AG04450 (cell line): ENCODE data around the gene CADM1. TPM values are rescaled to one million over a fixed set of nuclear protein-coding genes. Genes with fewer than 3 reads are reported as not detected.

Source experiments
- CTCF ChIA-PET: fragments of 300-600, 350-600 bp; formaldehyde crosslinking; extraction: SDS; loops from one replicate; lab custom pipeline; 2022; ENCODE audit warnings: antibody characterized with exemption, inconsistent platforms; lab: Charles Lee
- POLR2A ChIA-PET: fragments of 350-600 bp; formaldehyde crosslinking; extraction: SDS; loops from one replicate; lab custom pipeline; 2021; ENCODE audit warnings: antibody characterized with exemption, inconsistent platforms; lab: Yijun Ruan, JAX
- DNase-seq: peaks from one replicate; pipeline ENCODE4 v3.0.0-alpha.2; 2011; ENCODE audit warnings: low read depth, low spot score
- H3K27ac ChIP-seq: one replicate; pipeline ENCODE4 v1.5.1; 2012; ENCODE audit warnings: low read depth, low read length, control low read depth
- H3K27me3 ChIP-seq: one replicate; pipeline ENCODE4 v1.6.0; 2012; ENCODE audit warnings: low read length; ENCODE audit not compliant: control insufficient read depth, insufficient read depth
- H3K4me3 ChIP-seq: 2 replicates; pipeline ENCODE4 v1.5.1; 2011; ENCODE audit warnings: mild to moderate bottlenecking, low read depth, low read length, control low read depth
- H3K9me3 ChIP-seq: 2 replicates; pipeline ENCODE4 v1.5.1; 2012; ENCODE audit warnings: low read length; ENCODE audit not compliant: control insufficient read depth, insufficient read depth
- polyA plus RNA-seq: library from polyadenylated mRNA; depleted of rRNA; stranded (reverse); fragments of >200 nt; gene quantifications from 2 replicates; pipeline ENCODE4 v1.2.3, GENCODE V29; 2011
- TF ChIP-seq, protein P1 (sequence below): IDR thresholded peaks from 2 replicates; pipeline ENCODE4 v1.5.1; 2011; ENCODE audit warnings: low read depth, low read length, control low read depth, inconsistent platforms

Gene CADM1
- polyA plus RNA-seq, 1 experiment: 70.7 TPM

DNA sequence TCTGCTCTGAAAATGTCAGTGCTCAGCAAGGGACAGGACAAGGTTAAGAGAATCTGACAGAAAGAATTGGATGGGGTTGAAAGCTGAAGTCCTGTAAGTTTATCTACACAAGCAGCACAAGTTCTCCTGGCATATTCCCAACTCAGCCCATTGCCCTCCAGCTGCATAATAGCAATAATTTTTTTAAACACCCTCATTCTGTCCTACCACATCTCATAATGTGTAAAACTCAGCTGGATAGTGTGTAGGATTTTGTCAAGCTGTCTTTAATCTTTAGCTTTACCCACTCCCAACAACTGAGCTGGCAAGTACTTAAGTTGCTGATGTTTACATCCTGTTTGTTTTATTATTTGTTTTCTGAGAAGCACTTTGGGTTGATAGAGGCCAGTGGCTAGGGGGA lies 158.9 kb downstream of the CADM1 start:
- TF ChIP-seq, protein P1, sequence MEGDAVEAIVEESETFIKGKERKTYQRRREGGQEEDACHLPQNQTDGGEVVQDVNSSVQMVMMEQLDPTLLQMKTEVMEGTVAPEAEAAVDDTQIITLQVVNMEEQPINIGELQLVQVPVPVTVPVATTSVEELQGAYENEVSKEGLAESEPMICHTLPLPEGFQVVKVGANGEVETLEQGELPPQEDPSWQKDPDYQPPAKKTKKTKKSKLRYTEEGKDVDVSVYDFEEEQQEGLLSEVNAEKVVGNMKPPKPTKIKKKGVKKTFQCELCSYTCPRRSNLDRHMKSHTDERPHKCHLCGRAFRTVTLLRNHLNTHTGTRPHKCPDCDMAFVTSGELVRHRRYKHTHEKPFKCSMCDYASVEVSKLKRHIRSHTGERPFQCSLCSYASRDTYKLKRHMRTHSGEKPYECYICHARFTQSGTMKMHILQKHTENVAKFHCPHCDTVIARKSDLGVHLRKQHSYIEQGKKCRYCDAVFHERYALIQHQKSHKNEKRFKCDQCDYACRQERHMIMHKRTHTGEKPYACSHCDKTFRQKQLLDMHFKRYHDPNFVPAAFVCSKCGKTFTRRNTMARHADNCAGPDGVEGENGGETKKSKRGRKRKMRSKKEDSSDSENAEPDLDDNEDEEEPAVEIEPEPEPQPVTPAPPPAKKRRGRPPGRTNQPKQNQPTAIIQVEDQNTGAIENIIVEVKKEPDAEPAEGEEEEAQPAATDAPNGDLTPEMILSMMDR: no peak
- ChIA-PET POLR2A (no interaction called here), CTCF (interaction anchor here (1.1 kb wide), 1 partner anchor 11 kb away, joined by 6 read pairs; no protein-coding TSS in a partner anchor)
- H3K27me3 ChIP-seq: no peaks in the 10 kb centered on the region
- no peak overlapping the region for H3K27ac ChIP-seq
- H3K9me3 ChIP-seq: no peaks in the 10 kb centered on the region
- H3K4me3 ChIP-seq: no peak overlapping the region
- DNase-seq: no peak

DNA sequence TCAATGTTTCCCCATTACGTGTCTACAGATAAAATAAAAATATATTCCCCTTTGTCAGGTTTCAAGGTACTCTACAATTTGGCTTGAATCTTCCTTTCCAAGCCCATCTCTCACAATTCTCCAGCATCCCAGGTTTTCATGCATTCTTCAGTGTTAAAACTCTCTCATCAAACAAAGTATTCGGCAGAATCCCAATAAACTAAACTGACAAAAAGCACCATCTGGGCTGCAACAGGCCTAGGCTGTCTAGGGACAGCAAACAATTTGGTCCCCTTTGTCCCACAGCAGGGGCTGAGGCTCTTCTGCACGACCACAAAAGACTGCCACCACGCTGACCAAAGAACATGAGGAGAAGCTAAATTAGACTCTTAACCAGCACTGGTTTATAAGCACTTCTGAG lies 159.4 kb downstream of the CADM1 start:
- ChIA-PET POLR2A (no interaction called here), CTCF (no interaction called here)
- H3K27me3 ChIP-seq: no peaks in the 10 kb centered on the region
- TF ChIP-seq, protein P1: no peak
- no peak overlapping the region for H3K4me3 ChIP-seq
- no peaks in the 10 kb centered on the region for H3K9me3 ChIP-seq
- no peak for DNase-seq
- H3K27ac ChIP-seq: no peak overlapping the region

DNA sequence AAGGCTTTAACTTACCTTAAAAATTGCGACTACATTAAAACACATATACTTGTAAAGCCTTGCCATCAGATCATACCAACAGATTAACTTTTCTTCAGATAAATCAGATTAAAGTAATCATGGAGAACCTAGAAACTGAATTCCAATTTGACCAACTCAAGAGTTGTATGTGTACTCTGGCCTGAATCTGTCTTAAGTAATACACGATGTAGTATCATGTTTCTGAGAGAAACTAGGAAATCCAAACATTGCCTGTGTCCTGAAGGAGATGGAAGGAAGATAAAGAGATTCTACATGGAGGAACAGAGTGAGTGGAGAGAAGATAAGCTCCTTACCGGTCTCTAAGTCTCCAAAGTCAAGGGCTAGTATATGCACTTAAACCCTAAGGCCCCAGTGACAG lies 162.1 kb downstream of the CADM1 start:
- H3K4me3 ChIP-seq: no peak overlapping the region
- no peaks in the 10 kb centered on the region for H3K9me3 ChIP-seq
- no peak overlapping the region for H3K27ac ChIP-seq
- H3K27me3 ChIP-seq: no peaks in the 10 kb centered on the region
- ChIA-PET POLR2A (no interaction called here), CTCF (interaction anchor here (1.0 to 1.6 kb wide), 3 partner anchors 17 to 162 kb away, joined by 3 read pairs; partner anchors contain the start of gene CADM1)
- no peak for DNase-seq
- TF ChIP-seq, protein P1: no peak

DNA sequence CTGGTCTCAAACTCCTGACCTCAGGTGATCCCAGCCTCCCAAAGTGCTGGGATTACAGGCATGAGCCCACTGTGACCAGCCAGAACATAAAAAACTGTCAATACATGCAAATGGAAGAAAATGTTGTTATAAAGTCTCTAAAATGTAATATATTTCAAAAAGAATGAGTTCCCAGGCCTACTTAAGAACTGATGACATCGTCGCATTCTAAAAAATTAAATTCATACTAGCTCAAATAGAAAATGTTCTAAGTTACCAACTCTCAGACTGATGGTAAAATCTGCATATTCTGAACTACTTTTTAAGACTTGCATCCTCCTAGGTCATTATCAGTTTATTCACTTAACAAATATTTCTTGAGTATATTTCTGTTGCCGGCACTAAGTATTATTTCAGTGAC lies 163.3 kb downstream of the CADM1 start:
- POLR2A ChIA-PET: no interaction called here
- CTCF ChIA-PET: interaction anchor here (1.6 to 2.6 kb wide), 3 partner anchors 16 to 164 kb away, joined by 3 to 9 read pairs (median 6); partner anchors contain the start of gene CADM1
- H3K27me3 ChIP-seq: no peaks in the 10 kb centered on the region
- H3K4me3 ChIP-seq: no peak overlapping the region
- TF ChIP-seq, protein P1: no peak
- no peak overlapping the region for H3K27ac ChIP-seq
- no peaks in the 10 kb centered on the region for H3K9me3 ChIP-seq
- no peak for DNase-seq

DNA sequence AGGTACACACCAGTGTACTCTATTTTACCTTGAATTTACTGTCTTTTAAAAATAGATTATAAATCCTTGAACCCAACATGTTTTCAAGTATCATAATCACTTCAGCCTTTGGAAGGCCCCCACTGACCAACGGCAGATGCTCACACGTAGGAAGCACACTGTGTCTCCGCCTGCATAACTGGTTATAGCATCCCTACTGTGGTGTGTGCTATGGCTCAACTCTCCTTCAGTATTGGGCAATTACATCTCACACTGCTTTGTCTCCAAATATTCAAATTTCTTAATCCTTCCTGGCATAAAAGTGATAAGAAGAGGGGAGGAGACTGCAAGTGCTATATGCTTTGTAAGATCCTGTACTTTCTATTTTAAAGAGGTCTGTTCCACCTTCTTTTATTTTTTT lies 165.7 kb downstream of the CADM1 start:
- ChIA-PET CTCF (no interaction called here), POLR2A (no interaction called here)
- no peak for DNase-seq
- TF ChIP-seq, protein P1: no peak
- Histone ChIP-seq H3K27me3 (no peaks in the 10 kb centered on the region), H3K4me3 (no peak overlapping the region), H3K27ac (no peak overlapping the region), H3K9me3 (no peaks in the 10 kb centered on the region)
